ENCODE results near the gene SLC22A17.

The SLC22A17 gene

DNA sequence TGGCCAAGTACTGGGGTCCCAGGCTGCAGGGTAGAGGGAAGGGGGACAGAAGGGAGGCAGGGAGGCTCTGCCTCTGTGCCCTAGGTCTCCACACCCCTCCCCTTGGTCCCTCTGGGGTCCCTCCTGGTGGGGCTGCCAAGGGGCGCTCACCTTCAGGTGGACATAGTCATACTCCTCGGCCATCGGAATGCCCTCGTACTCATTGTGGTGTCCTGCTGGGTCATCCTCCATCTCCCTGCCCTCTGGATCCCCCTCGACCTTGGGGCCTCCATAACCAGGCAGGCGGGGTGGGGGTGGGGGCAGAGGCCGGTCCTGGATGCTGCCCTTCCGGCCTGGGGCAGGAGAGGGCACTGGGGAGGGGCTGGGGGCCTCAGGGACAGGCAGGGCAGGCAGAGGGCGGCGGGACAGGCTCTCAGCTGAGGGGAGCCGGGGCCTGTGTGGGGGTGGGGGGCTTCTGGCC lies 6.5 kb upstream of the SLC22A17 start:
- Histone ChIP-seq H3K27me3 (ENCODE audit: insufficient read depth, low read length) (peaks cover 3% of the 10 kb centered on the region), H3K9ac (ENCODE audit: low read depth, low read length) (no peak overlapping the region), H3K27ac (ENCODE audit: low read length) (no peak overlapping the region), H3K4me1 (ENCODE audit: insufficient read depth, low read length) (peaks cover 7% of the 10 kb centered on the region; the same call in 1 of the 2 replicates), H3K9me3 (ENCODE audit: insufficient read depth, low read depth, low read length) (no peaks in the 10 kb centered on the region), H3K4me3 (ENCODE audit: low read length) (no peak overlapping the region), H3K36me3 (ENCODE audit: insufficient read depth, low read depth, low read length) (peaks cover 60% of the 10 kb centered on the region)

DNA sequence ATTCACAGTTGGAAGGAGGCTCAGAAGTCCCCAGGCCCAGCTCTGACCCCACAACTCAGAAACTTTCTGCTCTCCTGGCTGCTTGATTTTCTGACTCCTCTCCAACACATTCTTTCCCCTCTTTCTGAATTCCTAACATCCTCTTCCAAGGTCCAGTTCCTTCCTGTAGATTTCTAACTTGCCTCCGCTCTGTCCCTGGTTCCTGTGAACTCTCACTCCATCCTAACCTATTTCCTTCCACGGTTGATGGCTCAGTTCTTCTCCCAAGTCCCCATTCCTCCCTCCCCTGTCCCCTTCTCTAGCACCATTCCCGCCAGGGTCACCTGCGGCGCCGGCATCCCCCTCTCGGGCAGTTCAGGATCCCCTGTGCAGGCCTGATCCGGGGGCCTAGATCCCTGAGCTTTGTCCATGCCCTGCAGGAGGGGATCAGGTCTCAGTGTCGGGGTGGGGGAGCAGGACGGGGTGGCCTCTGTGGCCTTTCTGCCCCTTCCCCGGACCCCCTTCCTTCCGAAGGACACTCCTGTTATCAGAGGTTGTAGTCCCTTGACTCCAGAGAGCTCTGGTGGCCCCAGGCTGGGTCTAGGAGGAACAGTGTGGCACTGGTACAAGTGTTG lies 6.0 kb upstream of the SLC22A17 start:
- peaks cover 3% of the 10 kb centered on the region; the same call in 1 of the 2 replicates for H3K4me1 ChIP-seq (ENCODE audit: insufficient read depth, low read length)
- no peak overlapping the region for H3K27ac ChIP-seq (ENCODE audit: low read length)
- peaks cover 57% of the 10 kb centered on the region for H3K36me3 ChIP-seq (ENCODE audit: insufficient read depth, low read depth, low read length)
- peaks cover 9% of the 10 kb centered on the region for H3K27me3 ChIP-seq (ENCODE audit: insufficient read depth, low read length)
- H3K9ac ChIP-seq (ENCODE audit: low read depth, low read length), result no peak overlapping the region
- H3K9me3 ChIP-seq (ENCODE audit: insufficient read depth, low read depth, low read length), result no peaks in the 10 kb centered on the region
- no peak overlapping the region for H3K4me3 ChIP-seq (ENCODE audit: low read length)

DNA sequence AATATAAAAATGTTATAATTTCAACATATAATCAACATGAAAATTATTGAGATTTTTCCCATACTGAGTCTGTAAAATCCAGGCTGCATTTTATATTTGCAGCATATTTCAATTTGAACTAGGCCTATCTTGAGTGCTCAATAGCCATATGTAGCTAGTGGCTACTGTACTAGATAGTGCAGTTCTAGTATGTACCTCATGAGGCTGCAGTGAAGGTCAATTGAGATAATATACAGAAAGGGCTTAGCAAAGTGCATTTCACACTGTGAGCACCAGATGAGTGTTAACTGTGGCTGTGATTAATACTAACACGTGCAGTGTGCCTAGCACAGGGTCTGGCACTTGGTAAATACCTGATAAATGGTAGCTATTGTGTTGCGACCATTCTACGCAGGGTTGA lies 5.4 kb upstream of the SLC22A17 start:
- no peak overlapping the region for H3K27ac ChIP-seq (ENCODE audit: low read length)
- no peak overlapping the region for H3K9ac ChIP-seq (ENCODE audit: low read depth, low read length)
- peaks cover 6% of the 10 kb centered on the region; the same call in 1 of the 2 replicates for H3K4me1 ChIP-seq (ENCODE audit: insufficient read depth, low read length)
- no peak overlapping the region for H3K4me3 ChIP-seq (ENCODE audit: low read length)
- peaks cover 15% of the 10 kb centered on the region for H3K27me3 ChIP-seq (ENCODE audit: insufficient read depth, low read length)
- peaks cover 53% of the 10 kb centered on the region for H3K36me3 ChIP-seq (ENCODE audit: insufficient read depth, low read depth, low read length)
- no peaks in the 10 kb centered on the region for H3K9me3 ChIP-seq (ENCODE audit: insufficient read depth, low read depth, low read length)

DNA sequence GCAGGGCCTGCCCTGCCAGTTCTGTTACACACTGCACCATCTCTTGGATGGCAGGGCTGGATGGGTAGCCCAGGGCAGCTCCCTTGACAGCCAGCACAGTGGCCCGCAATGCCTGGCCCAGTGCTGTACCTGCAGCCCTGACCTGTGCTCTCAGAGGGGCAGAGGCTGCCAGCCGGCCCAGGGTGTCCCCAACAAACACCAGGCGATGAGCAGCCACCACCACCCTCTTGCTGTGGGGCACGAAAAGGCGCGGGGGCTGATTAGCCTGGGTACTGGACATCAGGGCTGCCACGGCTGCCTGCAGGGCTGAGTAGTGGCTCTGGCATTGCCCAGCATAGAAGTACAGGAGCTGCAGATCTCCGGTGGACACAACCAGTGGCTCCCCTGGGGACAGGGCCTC lies 4.6 kb upstream of the SLC22A17 start:
- Histone ChIP-seq H3K36me3 (ENCODE audit: insufficient read depth, low read depth, low read length) (peaks cover 50% of the 10 kb centered on the region), H3K9me3 (ENCODE audit: insufficient read depth, low read depth, low read length) (no peaks in the 10 kb centered on the region), H3K27me3 (ENCODE audit: insufficient read depth, low read length) (peaks cover 15% of the 10 kb centered on the region), H3K9ac (ENCODE audit: low read depth, low read length) (no peak overlapping the region), H3K27ac (ENCODE audit: low read length) (no peak overlapping the region), H3K4me3 (ENCODE audit: low read length) (no peak overlapping the region), H3K4me1 (ENCODE audit: insufficient read depth, low read length) (peaks cover 5% of the 10 kb centered on the region; the same call in 1 of the 2 replicates)

DNA sequence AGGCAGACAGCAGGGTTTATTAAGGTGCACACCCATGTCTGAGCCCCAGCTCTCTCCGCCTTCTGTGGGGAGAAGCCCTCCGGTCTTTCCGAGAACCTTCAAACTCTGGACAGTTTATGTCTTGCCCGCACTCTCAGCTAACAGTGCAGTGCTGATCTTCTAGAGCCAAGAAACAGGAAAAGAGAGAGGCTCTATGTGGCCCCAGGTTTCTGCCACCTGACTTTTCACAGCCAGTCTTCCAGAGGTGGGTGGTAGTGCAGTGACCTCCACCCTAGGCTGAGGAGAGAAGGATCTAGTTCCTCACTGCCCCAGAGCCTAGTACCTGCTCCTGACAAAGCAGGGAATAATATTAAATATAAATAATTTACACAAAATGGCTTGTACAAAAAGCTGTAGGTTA lies 4.0 kb upstream of the SLC22A17 start:
- H3K27ac ChIP-seq (ENCODE audit: low read length), result no peak overlapping the region
- peaks cover 5% of the 10 kb centered on the region; the same call in 1 of the 2 replicates for H3K4me1 ChIP-seq (ENCODE audit: insufficient read depth, low read length)
- peaks cover 44% of the 10 kb centered on the region for H3K36me3 ChIP-seq (ENCODE audit: insufficient read depth, low read depth, low read length)
- H3K27me3 ChIP-seq (ENCODE audit: insufficient read depth, low read length), result peaks cover 18% of the 10 kb centered on the region
- no peak overlapping the region for H3K4me3 ChIP-seq (ENCODE audit: low read length)
- no peaks in the 10 kb centered on the region for H3K9me3 ChIP-seq (ENCODE audit: insufficient read depth, low read depth, low read length)
- no peak overlapping the region for H3K9ac ChIP-seq (ENCODE audit: low read depth, low read length)

DNA sequence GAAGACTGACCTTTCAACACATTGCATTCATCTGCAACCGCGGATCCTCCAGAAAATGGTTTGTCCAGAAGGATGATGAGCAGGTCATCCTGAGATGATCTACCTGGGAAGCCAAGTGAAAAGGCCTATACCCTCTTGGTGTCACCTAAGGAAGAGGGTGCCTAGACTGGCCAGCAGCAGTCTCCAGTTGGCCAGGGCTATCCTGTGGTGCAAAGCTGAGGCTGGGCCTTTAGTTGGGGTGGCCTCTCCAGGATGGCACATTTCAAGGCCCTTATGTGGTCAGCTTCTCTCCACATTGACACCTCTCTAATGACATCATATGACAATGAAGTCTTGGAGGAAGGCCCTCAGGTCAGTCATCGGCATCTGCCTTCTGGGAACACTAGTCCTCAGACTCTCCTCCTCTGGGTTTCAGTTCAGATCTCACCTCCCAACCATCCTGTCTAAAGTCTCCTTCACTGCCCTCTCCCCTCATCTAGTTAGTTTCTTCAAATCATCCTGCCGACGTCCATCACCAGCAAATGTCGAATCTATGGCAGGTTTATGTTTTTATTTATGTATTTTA lies 3.3 kb upstream of the SLC22A17 start:
- Histone ChIP-seq H3K9me3 (ENCODE audit: insufficient read depth, low read depth, low read length) (no peaks in the 10 kb centered on the region), H3K4me3 (ENCODE audit: low read length) (no peak overlapping the region), H3K4me1 (ENCODE audit: insufficient read depth, low read length) (peaks cover 5% of the 10 kb centered on the region; the same call in 1 of the 2 replicates), H3K9ac (ENCODE audit: low read depth, low read length) (no peak overlapping the region), H3K36me3 (ENCODE audit: insufficient read depth, low read depth, low read length) (peaks cover 37% of the 10 kb centered on the region), H3K27ac (ENCODE audit: low read length) (no peak overlapping the region), H3K27me3 (ENCODE audit: insufficient read depth, low read length) (peaks cover 25% of the 10 kb centered on the region)

DNA sequence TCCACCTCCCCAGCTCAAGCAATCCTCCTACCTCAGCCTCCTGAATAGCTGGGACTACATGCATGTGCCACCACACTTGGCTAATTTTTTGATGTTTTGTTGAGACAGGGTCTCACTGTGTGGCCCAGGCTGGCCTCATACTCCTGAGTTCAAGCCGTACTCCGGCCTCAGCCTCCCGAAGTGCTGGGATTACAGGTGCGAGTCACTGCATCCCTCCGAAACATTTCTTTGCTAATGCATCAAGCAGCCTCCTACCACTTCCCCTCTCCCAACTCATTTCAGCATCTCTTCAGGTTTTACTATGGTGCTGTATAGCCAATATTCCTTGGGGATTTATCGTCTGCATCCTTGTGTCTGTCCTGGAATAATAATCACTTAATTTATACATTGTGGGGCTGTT lies 2.3 kb upstream of the SLC22A17 start:
- Histone ChIP-seq H3K9me3 (ENCODE audit: insufficient read depth, low read depth, low read length) (no peaks in the 10 kb centered on the region), H3K9ac (ENCODE audit: low read depth, low read length) (no peak overlapping the region), H3K4me3 (ENCODE audit: low read length) (no peak overlapping the region), H3K27ac (ENCODE audit: low read length) (no peak overlapping the region), H3K27me3 (ENCODE audit: insufficient read depth, low read length) (peaks cover 32% of the 10 kb centered on the region), H3K4me1 (ENCODE audit: insufficient read depth, low read length) (peaks cover 5% of the 10 kb centered on the region; the same call in 1 of the 2 replicates), H3K36me3 (ENCODE audit: insufficient read depth, low read depth, low read length) (peaks cover 31% of the 10 kb centered on the region)

DNA sequence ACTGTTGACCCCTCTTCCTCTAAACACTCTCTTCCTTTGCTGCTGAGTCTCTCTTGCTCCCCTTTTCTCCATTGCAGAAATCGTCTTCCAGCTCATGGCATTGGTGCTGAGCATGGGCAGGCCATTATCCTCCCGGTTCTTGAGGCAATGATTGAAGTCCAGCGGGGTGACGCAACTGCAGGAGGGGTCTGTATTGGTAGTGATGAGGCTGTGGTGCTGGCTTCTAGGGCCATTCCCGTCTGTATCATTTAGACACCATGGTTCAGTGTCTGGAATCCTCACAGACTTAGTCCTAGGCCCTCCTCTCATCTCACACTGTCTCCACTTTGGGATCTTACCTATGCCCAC lies 720 bp upstream of the SLC22A17 start:
- H3K4me3 ChIP-seq (ENCODE audit: low read length), result peak overlapping the region; percentile 79
- no peak overlapping the region for H3K9ac ChIP-seq (ENCODE audit: low read depth, low read length)
- no peaks in the 10 kb centered on the region for H3K9me3 ChIP-seq (ENCODE audit: insufficient read depth, low read depth, low read length)
- peaks cover 32% of the 10 kb centered on the region for H3K27me3 ChIP-seq (ENCODE audit: insufficient read depth, low read length)
- H3K27ac ChIP-seq (ENCODE audit: low read length), result no peak overlapping the region
- H3K4me1 ChIP-seq (ENCODE audit: insufficient read depth, low read length), result peaks cover 5% of the 10 kb centered on the region; the same call in 1 of the 2 replicates
- H3K36me3 ChIP-seq (ENCODE audit: insufficient read depth, low read depth, low read length), result peaks cover 22% of the 10 kb centered on the region

DNA sequence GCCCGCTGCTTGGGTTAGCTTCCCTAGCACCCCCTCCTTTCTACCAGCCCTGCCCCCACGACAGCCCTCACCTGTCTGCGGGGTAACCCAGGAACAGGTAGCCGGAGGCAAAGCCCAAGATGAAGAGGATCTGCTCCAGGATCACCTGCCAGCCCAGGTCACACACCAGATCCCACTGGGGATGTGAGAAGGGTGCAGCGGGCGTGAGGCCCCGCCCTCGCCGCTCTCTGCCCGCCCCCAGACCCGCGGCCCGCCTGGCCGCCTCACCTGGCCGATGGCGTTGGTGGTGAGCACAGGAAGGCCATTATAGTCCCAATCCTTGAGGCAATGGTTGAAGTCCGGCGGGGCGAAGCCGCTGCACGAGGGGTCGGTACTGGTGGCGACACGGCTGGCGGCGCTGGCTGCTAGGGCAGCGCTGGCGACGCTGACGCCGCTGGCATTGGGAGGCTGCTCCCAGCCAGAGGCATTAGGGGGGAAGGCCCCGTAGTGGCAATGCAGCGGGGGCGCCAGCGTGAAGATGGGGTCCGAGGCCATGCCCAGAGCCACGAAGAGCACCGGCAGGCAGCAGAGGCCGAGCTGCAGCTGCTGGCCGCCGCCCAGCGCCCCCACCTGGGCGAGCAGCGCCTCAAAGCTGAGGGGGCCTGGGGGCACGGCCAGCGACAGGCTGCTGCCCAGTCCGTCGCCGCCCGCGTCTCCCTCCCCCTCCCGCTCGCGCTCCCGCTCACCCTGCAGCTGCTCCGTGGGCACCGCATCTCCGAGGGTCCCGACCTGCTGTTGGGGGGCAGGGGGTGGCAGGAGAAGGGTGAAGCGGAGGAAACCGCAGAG lies 794 bp downstream of the SLC22A17 start:
- Histone ChIP-seq H3K9ac (ENCODE audit: low read depth, low read length) (peak overlapping the region; percentile 60; the same call in 1 of the 2 replicates), H3K27me3 (ENCODE audit: insufficient read depth, low read length) (peaks cover 32% of the 10 kb centered on the region), H3K4me1 (ENCODE audit: insufficient read depth, low read length) (peaks cover 5% of the 10 kb centered on the region; the same call in 1 of the 2 replicates), H3K27ac (ENCODE audit: low read length) (no peak overlapping the region), H3K9me3 (ENCODE audit: insufficient read depth, low read depth, low read length) (no peaks in the 10 kb centered on the region), H3K4me3 (ENCODE audit: low read length) (peak overlapping the region; percentile 79), H3K36me3 (ENCODE audit: insufficient read depth, low read depth, low read length) (0 out of 2 replicates have a peak, but pooled peaks cover 13% of the 10 kb centered on the region)

DNA sequence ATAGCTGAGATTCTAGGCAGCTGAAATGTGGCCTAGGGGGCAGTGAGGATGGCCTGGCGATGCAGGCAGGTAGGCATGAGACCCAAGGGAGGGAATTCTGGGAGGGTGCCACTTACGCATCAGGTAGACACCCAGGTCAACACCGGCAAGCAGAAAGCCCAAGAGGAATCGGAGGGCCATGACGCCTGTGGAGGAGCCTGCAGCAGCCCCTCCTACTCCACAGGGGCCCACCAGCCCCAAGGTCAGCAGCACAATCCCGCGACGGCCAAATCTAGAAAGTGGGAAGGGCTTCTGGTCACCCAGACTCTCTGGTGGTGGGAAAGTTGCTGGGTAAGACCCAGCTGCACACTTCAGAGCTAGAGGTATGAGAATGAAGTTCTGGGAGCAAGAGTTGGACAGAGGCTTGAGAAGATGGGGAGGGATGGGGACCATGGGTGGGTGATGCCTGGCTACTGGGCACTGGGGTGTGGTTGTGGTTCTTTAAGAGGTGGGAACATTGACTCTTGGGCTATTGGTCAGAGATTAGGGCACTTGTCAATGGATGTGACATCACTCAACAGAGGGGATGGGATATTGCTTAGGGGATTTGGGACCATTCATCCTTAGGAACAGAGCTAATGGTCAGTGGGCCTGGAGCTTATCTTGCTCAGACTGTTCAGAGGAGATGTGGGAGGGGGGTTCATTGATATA lies 3.4 kb downstream of the SLC22A17 start:
- H3K4me1 ChIP-seq (ENCODE audit: insufficient read depth, low read length), result peaks cover 5% of the 10 kb centered on the region; the same call in 1 of the 2 replicates
- peaks cover 30% of the 10 kb centered on the region for H3K27me3 ChIP-seq (ENCODE audit: insufficient read depth, low read length)

DNA sequence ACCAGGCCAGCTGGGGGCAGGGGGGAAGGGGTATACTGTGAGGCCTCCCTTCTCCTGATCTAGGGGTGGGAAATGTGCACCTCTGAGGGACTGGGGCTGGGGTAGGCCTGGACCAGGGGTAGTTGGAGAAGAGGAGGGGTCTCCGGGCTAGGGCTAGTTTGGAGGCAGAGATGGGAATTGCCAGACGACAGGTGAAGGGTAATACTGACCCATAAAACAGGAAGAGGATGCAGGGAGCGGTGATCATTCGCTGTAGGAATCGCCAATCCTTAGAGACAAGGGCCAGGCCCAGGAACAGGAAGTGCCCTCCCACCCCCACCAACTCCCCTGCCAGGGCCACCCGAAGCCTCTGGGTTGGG lies 4.4 kb downstream of the SLC22A17 start:
- Histone ChIP-seq H3K36me3 (ENCODE audit: insufficient read depth, low read depth, low read length) (0 out of 2 replicates have a peak, but pooled peaks cover 6% of the 10 kb centered on the region), H3K27me3 (ENCODE audit: insufficient read depth, low read length) (peaks cover 20% of the 10 kb centered on the region)

More for the DNA sequence above, 3.4 kb downstream of the SLC22A17 start:
- Histone ChIP-seq H3K36me3 (ENCODE audit: insufficient read depth, low read depth, low read length) (0 out of 2 replicates have a peak, but pooled peaks cover 6% of the 10 kb centered on the region), H3K9me3 (ENCODE audit: insufficient read depth, low read depth, low read length) (no peaks in the 10 kb centered on the region), H3K27ac (ENCODE audit: low read length) (no peak overlapping the region), H3K9ac (ENCODE audit: low read depth, low read length) (no peak overlapping the region), H3K4me3 (ENCODE audit: low read length) (no peak overlapping the region)

More for the DNA sequence above, 4.4 kb downstream of the SLC22A17 start:
- H3K9ac ChIP-seq (ENCODE audit: low read depth, low read length), result no peak overlapping the region
- peaks cover 3% of the 10 kb centered on the region; the same call in 1 of the 2 replicates for H3K4me1 ChIP-seq (ENCODE audit: insufficient read depth, low read length)
- no peak overlapping the region for H3K27ac ChIP-seq (ENCODE audit: low read length)
- no peaks in the 10 kb centered on the region for H3K9me3 ChIP-seq (ENCODE audit: insufficient read depth, low read depth, low read length)
- no peak overlapping the region for H3K4me3 ChIP-seq (ENCODE audit: low read length)
